Osteoblast (primary cell): ENCODE measurements around the gene TNFRSF8. TPM values are rescaled to one million over a fixed set of nuclear protein-coding genes. Genes with fewer than 3 reads are reported as not detected.

Experiments
- DNase-seq: peaks from one replicate; pipeline ENCODE4 v3.0.0; 2011; ENCODE audit warnings: low spot score, mixed read lengths; ENCODE audit not compliant: insufficient read length; ENCODE audit errors: missing footprints
- H2AFZ ChIP-seq: 2 replicates; pipeline ENCODE4 v1.6.0; 2011; ENCODE audit warnings: mild to moderate bottlenecking, low read length
- H3K27ac ChIP-seq: 2 replicates; pipeline ENCODE4 v1.5.1; 2011; ENCODE audit warnings: mild to moderate bottlenecking, low read depth, low read length, moderate library complexity
- H3K27me3 ChIP-seq: 2 replicates; pipeline ENCODE4 v1.6.0; 2012; ENCODE audit warnings: mild to moderate bottlenecking, control low read depth, inconsistent platforms, low read length, moderate library complexity; ENCODE audit not compliant: insufficient read depth
- H3K36me3 ChIP-seq: 2 replicates; pipeline ENCODE4 v1.5.1; 2011; ENCODE audit warnings: mild to moderate bottlenecking, low read length, control low read depth, moderate library complexity; ENCODE audit not compliant: insufficient read depth
- H3K4me1 ChIP-seq: 2 replicates; pipeline ENCODE4 v1.5.1; 2011; ENCODE audit warnings: mild to moderate bottlenecking, low read length, control low read depth, moderate library complexity; ENCODE audit not compliant: insufficient read depth
- H3K4me2 ChIP-seq: 2 replicates; pipeline ENCODE4 v1.6.0; 2011; ENCODE audit warnings: mild to moderate bottlenecking, low read length; ENCODE audit not compliant: insufficient read depth
- H3K4me3 ChIP-seq: fragments of 200-600 bp; sonication (generic); 3 replicates; pipeline ENCODE4 v1.5.1; 2012; ENCODE audit warnings: mild to moderate bottlenecking, low read length, inconsistent platforms; ENCODE audit not compliant: insufficient read depth
- H3K79me2 ChIP-seq: 2 replicates; pipeline ENCODE4 v1.6.0; 2012; ENCODE audit warnings: mild to moderate bottlenecking, low read length, control low read depth, inconsistent platforms; ENCODE audit not compliant: insufficient read depth
- H3K9me3 ChIP-seq: 2 replicates; pipeline ENCODE4 v1.5.1; 2011; ENCODE audit warnings: low read depth, low read length, control low read depth
- H4K20me1 ChIP-seq: 2 replicates; pipeline ENCODE4 v1.6.0; 2012; ENCODE audit warnings: mild to moderate bottlenecking, low read length, control low read depth; ENCODE audit not compliant: insufficient read depth
- CTCF ChIP-seq: IDR thresholded peaks from 2 replicates; pipeline ENCODE4 v1.5.1; 2011; ENCODE audit warnings: mild to moderate bottlenecking, low read depth, low read length, moderate library complexity; ENCODE audit errors: extremely low read depth
- total RNA-seq: library from RNA; depleted of rRNA; stranded (reverse); fragments of >200 nt; gene quantifications from 2 replicates; pipeline ENCODE4 v1.2.3, GENCODE V29; 2012

The TNFRSF8 gene
- total RNA-seq, 1 donor = under 0.01 TPM

- Histone ChIP-seq H4K20me1 (no peaks in the 10 kb centered on the region), H2AFZ (no peak overlapping the region)
These were observed 6.7 kb upstream of the TNFRSF8 start for GRCh38 chr1:12056331-12056841.

GRCh38 chr1:12057382-12057781 is 5.7 kb upstream of the TNFRSF8 start:
- DNase-seq = peak; percentile 87
- no peak overlapping the region for H3K4me3 ChIP-seq
- no peaks in the 10 kb centered on the region for H4K20me1 ChIP-seq
- H3K4me2 ChIP-seq = no peak overlapping the region
- H3K27ac ChIP-seq = no peak overlapping the region
- no peak overlapping the region for H2AFZ ChIP-seq
- H3K79me2 ChIP-seq = no peaks in the 10 kb centered on the region
- no peaks in the 10 kb centered on the region for H3K9me3 ChIP-seq
- no peak for TF ChIP-seq CTCF
- H3K4me1 ChIP-seq = peaks cover 3% of the 10 kb centered on the region
- H3K36me3 ChIP-seq = no peaks in the 10 kb centered on the region
- H3K27me3 ChIP-seq = peaks cover 14% of the 10 kb centered on the region

More at GRCh38 chr1:12056331-12056841, 6.7 kb upstream of the TNFRSF8 start:
- H3K27me3 ChIP-seq = peaks cover 10% of the 10 kb centered on the region
- H3K79me2 ChIP-seq = no peaks in the 10 kb centered on the region
- no peak overlapping the region for H3K27ac ChIP-seq
- no peak for TF ChIP-seq CTCF
- H3K4me1 ChIP-seq = peaks cover 10% of the 10 kb centered on the region
- H3K36me3 ChIP-seq = no peaks in the 10 kb centered on the region
- no peak overlapping the region for H3K4me3 ChIP-seq
- DNase-seq = peak; percentile 62
- H3K9me3 ChIP-seq = no peaks in the 10 kb centered on the region
- no peak overlapping the region for H3K4me2 ChIP-seq

GRCh38 chr1:12057940-12058687 is 5.0 kb upstream of the TNFRSF8 start:
- Histone ChIP-seq H3K4me1 (peaks cover under 1% of the 10 kb centered on the region), H3K27me3 (peaks cover 19% of the 10 kb centered on the region), H3K79me2 (no peaks in the 10 kb centered on the region), H3K4me2 (no peak overlapping the region), H2AFZ (no peak overlapping the region), H3K27ac (no peak overlapping the region), H3K4me3 (no peak overlapping the region), H3K36me3 (no peaks in the 10 kb centered on the region), H4K20me1 (no peaks in the 10 kb centered on the region), H3K9me3 (no peaks in the 10 kb centered on the region)
- no peak for DNase-seq
- TF ChIP-seq CTCF = no peak

- H2AFZ ChIP-seq = no peak overlapping the region
- TF ChIP-seq CTCF = no peak
- no peak overlapping the region for H3K4me3 ChIP-seq
- peaks cover 30% of the 10 kb centered on the region for H3K27me3 ChIP-seq
- H3K36me3 ChIP-seq = no peaks in the 10 kb centered on the region
- no peaks in the 10 kb centered on the region for H4K20me1 ChIP-seq
- no peak overlapping the region for H3K27ac ChIP-seq
- no peaks in the 10 kb centered on the region for H3K79me2 ChIP-seq
- H3K9me3 ChIP-seq = no peaks in the 10 kb centered on the region
- H3K4me1 ChIP-seq = peaks cover 2% of the 10 kb centered on the region
- no peak for DNase-seq
- H3K4me2 ChIP-seq = no peak overlapping the region
These were observed 3.9 kb upstream of the TNFRSF8 start for GRCh38 chr1:12059226-12059625.
